HCT116 (cell line): ENCODE data around the gene CENPP. TPM values are rescaled to one million over a fixed set of nuclear protein-coding genes. Genes with fewer than 3 reads are reported as not detected.

ENCODE experiments used
- ATAC-seq: fragments of 200-7000 bp; cut with Tn5 transposase; 2 replicates; pipeline ENCODE4 v1.9.1; 2020; ENCODE audit warnings: mild to moderate bottlenecking, moderate library complexity
- BruUV-seq: library from RNA; stranded (reverse); fragments of 400-500 nt; replicated peaks from 2 replicates; lab custom pipeline; 2021; lab: Mats Ljungman, UMichigan
- CTCF ChIA-PET: fragments of 300-600 bp; sonication (Branson Sonifier 250); formaldehyde crosslinking; loops from one replicate; lab custom pipeline; 2021; ENCODE audit warnings: antibody characterized with exemption; lab: Charles Lee
- POLR2A ChIA-PET: fragments of 300-600, 350-600 bp; sonication (Branson Sonifier 250); formaldehyde crosslinking; loops from one replicate; lab custom pipeline; 2021; ENCODE audit warnings: antibody characterized with exemption; lab: Charles Lee
- RAD21 ChIA-PET, 2 experiments: fragments of 300-600 bp; sonication (Branson Sonifier 250); formaldehyde crosslinking; loops; one replicate each; lab custom pipeline; 2023; ENCODE audit warnings: low total read pairs in 2 of 2; ENCODE audit not compliant: uncharacterized antibody in 2 of 2, unreplicated experiment in 2 of 2, low non-redundant PET in 1 of 2; lab: Charles Lee
- DNase-seq: peaks from one replicate; pipeline ENCODE4 v3.0.0-alpha.2; 2010; ENCODE audit warnings: low read depth, low spot score
- H2AFZ ChIP-seq: fragments of 200-600 bp; shearing (Covaris generic), sonication (generic); 2 replicates; pipeline ENCODE4 v1.6.1; 2017; ENCODE audit warnings: low read depth, mixed run types, mixed read lengths, antibody characterized with exemption, low read length; ENCODE audit not compliant: poor library complexity, severe bottlenecking
- H3K27ac ChIP-seq: 2 replicates; pipeline ENCODE4 v1.5.1; 2012; ENCODE audit warnings: low read depth, low read length
- H3K27me3 ChIP-seq: fragments of 200-600 bp; sonication (generic); 2 replicates; pipeline ENCODE4 v1.6.1; 2016; ENCODE audit warnings: mixed run types, low read length, mixed read lengths; ENCODE audit not compliant: insufficient read depth
- H3K36me3 ChIP-seq, 2 experiments: fragments of 200-500 bp in 1 of 2; fragments of 200-600 bp in 1 of 2; sonication (Bioruptor generic) in 1 of 2; sonication (generic) in 1 of 2; 2 replicates each; pipeline versions ENCODE4 v1.5.1 to v1.6.1; 2014 to 2016; ENCODE audit warnings: low read length in 2 of 2, inconsistent platforms in 1 of 2, mixed read lengths in 1 of 2, mixed run types in 1 of 2; ENCODE audit not compliant: insufficient read depth in 2 of 2, control insufficient read depth in 1 of 2
- H3K4me1 ChIP-seq, 2 experiments: fragments of 200-600 bp in 1 of 2; sonication (generic) in 1 of 2; 2 replicates each; pipeline versions ENCODE4 v1.5.1 to v1.6.1; 2012 to 2017; ENCODE audit warnings: low read length in 2 of 2, inconsistent platforms in 1 of 2, mild to moderate bottlenecking in 1 of 2, mixed read lengths in 1 of 2, mixed run types in 1 of 2, moderate library complexity in 1 of 2; ENCODE audit not compliant: insufficient read depth in 2 of 2, control insufficient read depth in 1 of 2
- H3K4me2 ChIP-seq: fragments of 200-600 bp; sonication (generic); 2 replicates; pipeline ENCODE4 v1.6.1; 2017; ENCODE audit warnings: mixed run types, low read length, mixed read lengths
- H3K4me3 ChIP-seq, 2 experiments: fragments of 200-600 bp in 1 of 2; sonication (generic) in 1 of 2; replicated peaks in 1 of 2; 2 replicates each; pipeline ENCODE4 v1.5.1; 2011 to 2016; ENCODE audit warnings: low read length in 2 of 2, control low read depth in 1 of 2, low read depth in 1 of 2, mild to moderate bottlenecking in 1 of 2, mixed read lengths in 1 of 2, mixed run types in 1 of 2
- H3K79me2 ChIP-seq: fragments of 200-600 bp; sonication (generic); 2 replicates; pipeline ENCODE4 v1.6.1; 2017; ENCODE audit warnings: mild to moderate bottlenecking, mixed run types, low read length, moderate library complexity, mixed read lengths; ENCODE audit not compliant: insufficient read depth
- H3K9ac ChIP-seq: fragments of 200-600 bp; sonication (generic); 2 replicates; pipeline ENCODE4 v1.6.1; 2016; ENCODE audit warnings: low read length, mixed read lengths
- H3K9me2 ChIP-seq: fragments of 200-600 bp; sonication (generic), shearing (Covaris generic); 2 replicates; pipeline ENCODE4 v1.6.1; 2017; ENCODE audit warnings: mixed run types, mild to moderate bottlenecking, moderate library complexity; ENCODE audit not compliant: insufficient read depth
- H3K9me3 ChIP-seq, 2 experiments: fragments of 200-500 bp in 1 of 2; fragments of 200-600 bp in 1 of 2; sonication (Bioruptor generic) in 1 of 2; sonication (generic) in 1 of 2; 2 replicates each; pipeline ENCODE4 v1.6.1; 2014 to 2017; ENCODE audit warnings: low read length in 2 of 2, mixed read lengths in 2 of 2, inconsistent platforms in 1 of 2, low read depth in 1 of 2, mild to moderate bottlenecking in 1 of 2, mixed run types in 1 of 2, moderate library complexity in 1 of 2; ENCODE audit not compliant: control insufficient read depth in 1 of 2, insufficient read depth in 1 of 2
- H4K20me1 ChIP-seq: fragments of 200-600 bp; sonication (generic), shearing (Covaris generic); 2 replicates; pipeline ENCODE4 v1.6.1; 2017; ENCODE audit warnings: mixed run types, mild to moderate bottlenecking, moderate library complexity; ENCODE audit not compliant: insufficient read depth
- ATF3 ChIP-seq: IDR thresholded peaks from 2 replicates; pipeline ENCODE4 v1.6.1; 2012
- CTCF ChIP-seq, 3 experiments: fragments of 200-600 bp in 1 of 3; sonication (generic) in 1 of 3; IDR thresholded peaks in 2 of 3; conservative IDR thresholded peaks in 1 of 3; 2 replicates each; pipeline ENCODE4 v1.5.1; 2012 to 2017; ENCODE audit warnings: low read depth in 2 of 3, low read length in 2 of 3, antibody characterized with exemption in 1 of 3, borderline replicate concordance in 1 of 3, control low read depth in 1 of 3, mild to moderate bottlenecking in 1 of 3, mixed read lengths in 1 of 3, mixed run types in 1 of 3, moderate library complexity in 1 of 3; ENCODE audit not compliant: insufficient read depth in 1 of 3
- ELF1 ChIP-seq: IDR thresholded peaks from 2 replicates; pipeline ENCODE4 v1.6.1; 2012; ENCODE audit warnings: low read depth, borderline replicate concordance
- EZH2phosphoT487 ChIP-seq: fragments of 200-600 bp; IDR thresholded peaks from 2 replicates; pipeline ENCODE4 v1.6.1; 2018; ENCODE audit warnings: antibody characterized with exemption, borderline replicate concordance
- JUND ChIP-seq: IDR thresholded peaks from 2 replicates; pipeline ENCODE4 v1.6.1; 2012
- POLR2AphosphoS5 ChIP-seq: IDR thresholded peaks from 2 replicates; pipeline ENCODE4 v1.6.1; 2011; ENCODE audit warnings: mild to moderate bottlenecking, low read depth, low read length, moderate library complexity
- RAD21 ChIP-seq: IDR thresholded peaks from 2 replicates; pipeline ENCODE4 v1.6.1; 2012; ENCODE audit warnings: low read depth, mild to moderate bottlenecking
- SP1 ChIP-seq: IDR thresholded peaks from 2 replicates; pipeline ENCODE4 v1.6.1; 2012; ENCODE audit warnings: low read depth
- SRF ChIP-seq: IDR thresholded peaks from 2 replicates; pipeline ENCODE4 v1.6.1; 2012; ENCODE audit warnings: low read depth
- YY1 ChIP-seq: IDR thresholded peaks from 2 replicates; pipeline ENCODE4 v1.6.1; 2011; ENCODE audit warnings: low read length, low read depth, moderate library complexity, mild to moderate bottlenecking; ENCODE audit not compliant: insufficient replicate concordance; ENCODE audit errors: extremely low read depth
- intact Hi-C: fragments of 100-400 bp; cut with micrococcal nuclease; formaldehyde crosslinking; loops from 2 replicates; pipeline ENCODE4 v1.10.0; 2022
- total RNA-seq: library from RNA; stranded (reverse); gene quantifications from one replicate; pipeline ENCODE4 v1.2.1, GENCODE V29; 2021; ENCODE audit not compliant: unreplicated experiment
- TF ChIP-seq, protein P1 (sequence below): IDR thresholded peaks from 2 replicates; pipeline ENCODE4 v1.6.1; 2011; ENCODE audit warnings: mild to moderate bottlenecking, low read length, moderate library complexity; ENCODE audit not compliant: insufficient replicate concordance; ENCODE audit errors: extremely low read depth

The CENPP gene
- total RNA-seq, 1 experiment from 2014 or later: 7.0 TPM

GRCh38 chr9:92438900-92439526, 113.3 kb downstream of the CENPP start:
- no TSS peak for BruUV-seq
- H2AFZ ChIP-seq: no peak overlapping the region
- peak; percentile 3 for DNase-seq
- CTCF ChIA-PET: interaction anchor here (0.7 to 2.4 kb wide), 6 partner anchors 12 to 300 kb away, joined by 3 to 24 read pairs (median 4); partner anchors contain the start of gene CENPP
- RAD21 ChIA-PET: interaction anchor here in 1 of 2 experiments (0.8 kb wide), 1 partner anchor 111 kb away, joined by 3 read pairs; no protein-coding TSS in a partner anchor
- H4K20me1 ChIP-seq: no peaks in the 10 kb centered on the region
- no peak overlapping the region for H3K4me2 ChIP-seq
- no peaks in the 10 kb centered on the region for H3K9me3 ChIP-seq
- intact Hi-C loops: loop anchor here (2.0 to 5.0 kb wide), 2 partner anchors 110 to 302 kb away; no protein-coding TSS in a partner anchor
- no peaks in the 10 kb centered on the region for H3K79me2 ChIP-seq
- no peaks in the 10 kb centered on the region for H3K27me3 ChIP-seq
- no peak overlapping the region for H3K27ac ChIP-seq
- no peak for ATAC-seq
- TF ChIP-seq YY1: no peak
- no peak for TF ChIP-seq SRF
- TF ChIP-seq RAD21: peak; percentile 59
- TF ChIP-seq POLR2AphosphoS5: no peak
- TF ChIP-seq CTCF (IDR thresholded peaks at IDR 0.05 in 2 of 3, conservative IDR thresholded peaks at IDR 0.05 in 1 of 3; ENCODE audit: borderline replicate concordance in 1 of 3, insufficient read depth in 1 of 3, low read depth in 2 of 3, low read length in 2 of 3): peak in 1 of 3 experiments; percentile 62; a peak in 2 of 6 replicates
- TF ChIP-seq SP1: no peak
- no peak for TF ChIP-seq EZH2phosphoT487
- TF ChIP-seq ATF3: no peak
- no peak for TF ChIP-seq ELF1
- no peak for TF ChIP-seq JUND
- TF ChIP-seq, protein P1, sequence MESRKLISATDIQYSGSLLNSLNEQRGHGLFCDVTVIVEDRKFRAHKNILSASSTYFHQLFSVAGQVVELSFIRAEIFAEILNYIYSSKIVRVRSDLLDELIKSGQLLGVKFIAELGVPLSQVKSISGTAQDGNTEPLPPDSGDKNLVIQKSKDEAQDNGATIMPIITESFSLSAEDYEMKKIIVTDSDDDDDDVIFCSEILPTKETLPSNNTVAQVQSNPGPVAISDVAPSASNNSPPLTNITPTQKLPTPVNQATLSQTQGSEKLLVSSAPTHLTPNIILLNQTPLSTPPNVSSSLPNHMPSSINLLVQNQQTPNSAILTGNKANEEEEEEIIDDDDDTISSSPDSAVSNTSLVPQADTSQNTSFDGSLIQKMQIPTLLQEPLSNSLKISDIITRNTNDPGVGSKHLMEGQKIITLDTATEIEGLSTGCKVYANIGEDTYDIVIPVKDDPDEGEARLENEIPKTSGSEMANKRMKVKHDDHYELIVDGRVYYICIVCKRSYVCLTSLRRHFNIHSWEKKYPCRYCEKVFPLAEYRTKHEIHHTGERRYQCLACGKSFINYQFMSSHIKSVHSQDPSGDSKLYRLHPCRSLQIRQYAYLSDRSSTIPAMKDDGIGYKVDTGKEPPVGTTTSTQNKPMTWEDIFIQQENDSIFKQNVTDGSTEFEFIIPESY: no peak
- POLR2A ChIA-PET: interaction anchor here (1.2 kb wide), 1 partner anchor 113 kb away, joined by 4 read pairs; the partner anchor contains the start of gene CENPP
- no peak overlapping the region for H3K9ac ChIP-seq
- H3K4me3 ChIP-seq: no peak overlapping the region
- H3K4me1 ChIP-seq: no peaks in the 10 kb centered on the region
- H3K36me3 ChIP-seq: no peaks in the 10 kb centered on the region
- H3K9me2 ChIP-seq: no peaks in the 10 kb centered on the region
